ENCODE measurements around the gene SLC17A1.

GRCh38 chr6:25756382-25757363, 75.2 kb downstream of the SLC17A1 start:
- TF ChIP-seq, protein P1, sequence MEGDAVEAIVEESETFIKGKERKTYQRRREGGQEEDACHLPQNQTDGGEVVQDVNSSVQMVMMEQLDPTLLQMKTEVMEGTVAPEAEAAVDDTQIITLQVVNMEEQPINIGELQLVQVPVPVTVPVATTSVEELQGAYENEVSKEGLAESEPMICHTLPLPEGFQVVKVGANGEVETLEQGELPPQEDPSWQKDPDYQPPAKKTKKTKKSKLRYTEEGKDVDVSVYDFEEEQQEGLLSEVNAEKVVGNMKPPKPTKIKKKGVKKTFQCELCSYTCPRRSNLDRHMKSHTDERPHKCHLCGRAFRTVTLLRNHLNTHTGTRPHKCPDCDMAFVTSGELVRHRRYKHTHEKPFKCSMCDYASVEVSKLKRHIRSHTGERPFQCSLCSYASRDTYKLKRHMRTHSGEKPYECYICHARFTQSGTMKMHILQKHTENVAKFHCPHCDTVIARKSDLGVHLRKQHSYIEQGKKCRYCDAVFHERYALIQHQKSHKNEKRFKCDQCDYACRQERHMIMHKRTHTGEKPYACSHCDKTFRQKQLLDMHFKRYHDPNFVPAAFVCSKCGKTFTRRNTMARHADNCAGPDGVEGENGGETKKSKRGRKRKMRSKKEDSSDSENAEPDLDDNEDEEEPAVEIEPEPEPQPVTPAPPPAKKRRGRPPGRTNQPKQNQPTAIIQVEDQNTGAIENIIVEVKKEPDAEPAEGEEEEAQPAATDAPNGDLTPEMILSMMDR (IDR thresholded peaks at IDR 0.05) = no peak
- TF ChIP-seq POLR2A (IDR thresholded peaks at IDR 0.05) = no peak

All from uterus (tissue), 2 donors.